ENCODE results near the gene HCN2. TPM values are rescaled to one million over a fixed set of nuclear protein-coding genes. Genes with fewer than 3 reads are reported as not detected.

HCN2 gene
- polyA plus RNA-seq, 1 of the 3 experiments (the other 2 are of a cell fraction): 5.6 TPM

- Histone ChIP-seq H3K9ac (no peak overlapping the region), H3K9me2 (no peaks in the 10 kb centered on the region), H3K4me3 (ENCODE audit: low read depth in 2 of 2, low read length in 1 of 2) (peak overlapping the region; percentile 38 to 53), H3K4me1 (ENCODE audit: control insufficient read depth in 1 of 2, insufficient read depth in 2 of 2, low read depth in 1 of 2, low read length in 1 of 2) (peaks cover 24 to 32% of the 10 kb centered on the region in 2 experiments; a peak in 3 of 4 replicates), H3K79me2 (ENCODE audit: insufficient read depth) (peaks cover 80% of the 10 kb centered on the region), H4K20me1 (ENCODE audit: insufficient read depth) (peaks cover 72% of the 10 kb centered on the region), H3K36me3 (replicated peaks in 1 of 2; ENCODE audit: control insufficient read depth in 1 of 2, insufficient read depth in 2 of 2, low read length in 1 of 2) (peaks cover 0 to 18% of the 10 kb centered on the region in 2 experiments), H3K27me3 (ENCODE audit: insufficient read depth) (no peaks in the 10 kb centered on the region), H2AFZ (ENCODE audit: low read depth) (no peak overlapping the region), H3F3A (replicated peaks; ENCODE audit: insufficient read depth) (peaks cover 14% of the 10 kb centered on the region), H3K4me2 (peak overlapping the region; percentile 100), H3K9me3 (no peaks in the 10 kb centered on the region), H3K27ac (ENCODE audit: low read depth in 2 of 2, low read length in 1 of 2) (peak overlapping the region; percentile 53 to 60; a peak in 3 of 4 replicates)
- ChIA-PET CTCF (interaction anchor here (1.0 to 5.7 kb wide), 5 partner anchors 8 to 45 kb away, joined by 3 to 32 read pairs (median 5); no protein-coding TSS in a partner anchor), POLR2A (interaction anchor here (1.4 to 1.8 kb wide), 2 partner anchors 11 to 69 kb away, joined by 4 to 6 read pairs; no protein-coding TSS in a partner anchor)
- peak; percentile 71 for DNase-seq
- TF ChIP-seq MEF2A (IDR thresholded peaks at IDR 0.05; ENCODE audit: borderline replicate concordance, low read depth) (no peak), FOSL2 (IDR thresholded peaks at IDR 0.05; ENCODE audit: borderline replicate concordance, low read depth) (peak; percentile 37; the same call in 1 of the 2 replicates), TCF12 (IDR thresholded peaks at IDR 0.05) (peak; percentile 43), RAD21 (IDR thresholded peaks at IDR 0.05; ENCODE audit: low read length) (no peak), CHD2 (IDR thresholded peaks at IDR 0.05; ENCODE audit: low read length, partially characterized antibody) (no peak), GATA2 (CRISPR knock-in tag; IDR thresholded peaks at IDR 0.05) (no peak), MXI1 (IDR thresholded peaks at IDR 0.05; ENCODE audit: low read depth, low read length) (no peak), RCOR1 (IDR thresholded peaks at IDR 0.05; ENCODE audit: low read length) (no peak), YY1 (IDR thresholded peaks at IDR 0.05; ENCODE audit: low read depth) (no peak), NFIC (IDR thresholded peaks at IDR 0.05; ENCODE audit: borderline replicate concordance) (peak; percentile 36; the same call in 1 of the 2 replicates), GABPA (IDR thresholded peaks at IDR 0.05; ENCODE audit: low read depth) (no peak), USF2 (IDR thresholded peaks at IDR 0.05; ENCODE audit: borderline replicate concordance, low read depth, low read length) (no peak), NRF1 (IDR thresholded peaks at IDR 0.05; ENCODE audit: low read depth, low read length) (no peak), IRF3 (IDR thresholded peaks at IDR 0.05; ENCODE audit: low read depth, low read length) (no peak), SMC3 (IDR thresholded peaks at IDR 0.05; ENCODE audit: low read depth, low read length) (no peak), TEAD4 (IDR thresholded peaks at IDR 0.05; ENCODE audit: borderline replicate concordance, insufficient read depth) (no peak), TAF1 (IDR thresholded peaks at IDR 0.05; ENCODE audit: borderline replicate concordance, low read depth, low read length) (no peak)
- TF ChIP-seq, protein P1, sequence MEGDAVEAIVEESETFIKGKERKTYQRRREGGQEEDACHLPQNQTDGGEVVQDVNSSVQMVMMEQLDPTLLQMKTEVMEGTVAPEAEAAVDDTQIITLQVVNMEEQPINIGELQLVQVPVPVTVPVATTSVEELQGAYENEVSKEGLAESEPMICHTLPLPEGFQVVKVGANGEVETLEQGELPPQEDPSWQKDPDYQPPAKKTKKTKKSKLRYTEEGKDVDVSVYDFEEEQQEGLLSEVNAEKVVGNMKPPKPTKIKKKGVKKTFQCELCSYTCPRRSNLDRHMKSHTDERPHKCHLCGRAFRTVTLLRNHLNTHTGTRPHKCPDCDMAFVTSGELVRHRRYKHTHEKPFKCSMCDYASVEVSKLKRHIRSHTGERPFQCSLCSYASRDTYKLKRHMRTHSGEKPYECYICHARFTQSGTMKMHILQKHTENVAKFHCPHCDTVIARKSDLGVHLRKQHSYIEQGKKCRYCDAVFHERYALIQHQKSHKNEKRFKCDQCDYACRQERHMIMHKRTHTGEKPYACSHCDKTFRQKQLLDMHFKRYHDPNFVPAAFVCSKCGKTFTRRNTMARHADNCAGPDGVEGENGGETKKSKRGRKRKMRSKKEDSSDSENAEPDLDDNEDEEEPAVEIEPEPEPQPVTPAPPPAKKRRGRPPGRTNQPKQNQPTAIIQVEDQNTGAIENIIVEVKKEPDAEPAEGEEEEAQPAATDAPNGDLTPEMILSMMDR (IDR thresholded peaks at IDR 0.05): no peak
- TF ChIP-seq, protein P2, sequence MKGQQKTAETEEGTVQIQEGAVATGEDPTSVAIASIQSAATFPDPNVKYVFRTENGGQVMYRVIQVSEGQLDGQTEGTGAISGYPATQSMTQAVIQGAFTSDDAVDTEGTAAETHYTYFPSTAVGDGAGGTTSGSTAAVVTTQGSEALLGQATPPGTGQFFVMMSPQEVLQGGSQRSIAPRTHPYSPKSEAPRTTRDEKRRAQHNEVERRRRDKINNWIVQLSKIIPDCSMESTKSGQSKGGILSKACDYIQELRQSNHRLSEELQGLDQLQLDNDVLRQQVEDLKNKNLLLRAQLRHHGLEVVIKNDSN (IDR thresholded peaks at IDR 0.05; ENCODE audit: borderline replicate concordance, low read depth): no peak
- TF ChIP-seq, protein P3, sequence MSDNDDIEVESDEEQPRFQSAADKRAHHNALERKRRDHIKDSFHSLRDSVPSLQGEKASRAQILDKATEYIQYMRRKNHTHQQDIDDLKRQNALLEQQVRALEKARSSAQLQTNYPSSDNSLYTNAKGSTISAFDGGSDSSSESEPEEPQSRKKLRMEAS (IDR thresholded peaks at IDR 0.05; ENCODE audit: low read depth): no peak
- WGBS (ENCODE audit: low lambda C conversion rate): 63% methylated on average over 24 of the region's 38 CpGs
These were observed 13.9 kb upstream of the HCN2 start for GRCh38 chr19:575527-576506.
